DMS53 treated with DMSO at 0.1 percent for 48 hours (cell line): ENCODE data around the gene HNMT.
"Not testable (repeated sequence)": the region's sequence is repeated elsewhere in the genome, so short reads cannot be mapped to it uniquely, and the experiment has no call there.

Source experiments
- DNase-seq: peaks from one replicate; lab custom pipeline; 2025; ENCODE audit not compliant: unreplicated experiment; lab: John Stamatoyannopoulos, UW

Gene HNMT

GRCh38 chr2:137945229-137945628 lies 19.0 kb upstream of the HNMT start:
- no peak for DNase-seq

GRCh38 chr2:137946227-137946626 lies 18.0 kb upstream of the HNMT start:
- no peak for DNase-seq

GRCh38 chr2:137947032-137947727 lies 17.1 kb upstream of the HNMT start:
- no peak for DNase-seq

GRCh38 chr2:137947728-137948336 lies 16.4 kb upstream of the HNMT start:
- DNase-seq = peak; percentile 29

- DNase-seq = no peak
Measured at GRCh38 chr2:137948894-137949293, 15.4 kb upstream of the HNMT start.

GRCh38 chr2:137950238-137950637 lies 14.0 kb upstream of the HNMT start:
- no peak for DNase-seq

GRCh38 chr2:137951586-137951985 lies 12.7 kb upstream of the HNMT start:
- DNase-seq = no peak

- no peak for DNase-seq
Measured at GRCh38 chr2:137952586-137953129, 11.6 kb upstream of the HNMT start.

GRCh38 chr2:137955536-137955935 lies 8.7 kb upstream of the HNMT start:
- DNase-seq = no peak

GRCh38 chr2:137957033-137957432 lies 7.2 kb upstream of the HNMT start:
- no peak for DNase-seq

GRCh38 chr2:137959166-137959565 lies 5.1 kb upstream of the HNMT start:
- DNase-seq = no peak

- DNase-seq = no peak
Measured at GRCh38 chr2:137960223-137960622, 4.0 kb upstream of the HNMT start.

- no peak for DNase-seq
Measured at GRCh38 chr2:137961602-137962001, 2.7 kb upstream of the HNMT start.

- no peak for DNase-seq
Measured at GRCh38 chr2:137963535-137964065, 673 bp upstream of the HNMT start.

- DNase-seq = no peak
Measured at GRCh38 chr2:137964859-137965459, 686 bp downstream of the HNMT start.

- DNase-seq = no peak
Measured at GRCh38 chr2:137966043-137966442, 1.8 kb downstream of the HNMT start.

- DNase-seq = no peak
Measured at GRCh38 chr2:137967042-137967441, 2.8 kb downstream of the HNMT start.

- no peak for DNase-seq
Measured at GRCh38 chr2:137968477-137969417, 4.5 kb downstream of the HNMT start.

- DNase-seq = peak; percentile 31
Measured at GRCh38 chr2:137969418-137969765, 5.1 kb downstream of the HNMT start.

- no peak for DNase-seq
Measured at GRCh38 chr2:137969876-137970275, 5.6 kb downstream of the HNMT start.

- DNase-seq = not testable (repeated sequence)
Measured at GRCh38 chr2:137971259-137971658, 7.0 kb downstream of the HNMT start.
